ENCODE data around the gene TTC33.

DNA sequence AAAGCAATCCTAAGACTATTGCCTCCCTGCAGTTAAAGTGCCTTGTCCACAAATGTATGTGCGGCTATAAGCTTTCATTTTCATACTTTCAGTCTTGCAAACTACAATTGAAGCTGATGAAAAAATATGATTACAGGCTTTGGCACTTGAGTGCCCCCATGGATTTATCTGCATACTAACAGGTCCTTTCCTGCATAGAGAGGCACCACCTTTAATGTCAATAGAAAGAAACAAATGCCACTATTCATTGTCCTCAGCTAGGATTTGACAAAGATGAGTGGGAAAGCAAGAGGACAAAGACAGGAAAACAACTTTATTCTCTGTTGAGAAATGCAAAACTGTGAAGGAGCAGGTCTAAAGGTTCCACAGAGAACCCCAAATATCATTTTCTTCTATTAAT, 201.7 kb downstream of the TTC33 start:
- TF ChIP-seq POLR2A (IDR thresholded peaks at IDR 0.05) (no peak), CTCF (IDR thresholded peaks at IDR 0.05) (no peak)
